Mesenchymal stem cell (in vitro differentiated cells and primary cell): ENCODE measurements around the gene LAMP1.
"Not testable (repeated sequence)": the region's sequence is repeated elsewhere in the genome, so short reads cannot be mapped to it uniquely, and the experiment has no call there.

Experiments
- DNase-seq: peaks from one replicate; pipeline ENCODE4 v3.0.0-alpha.2; 2013
- H2AFZ ChIP-seq: one replicate; pipeline ENCODE4 v1.6.1; 2013; ENCODE audit warnings: low read depth, mild to moderate bottlenecking, control low read depth, inconsistent platforms, low read length, moderate library complexity
- H2AK5ac ChIP-seq: 2 replicates; pipeline ENCODE4 v1.6.1; 2013; ENCODE audit warnings: low read length, moderate library complexity, mild to moderate bottlenecking, inconsistent platforms; ENCODE audit not compliant: severe bottlenecking
- H2BK120ac ChIP-seq: one replicate; pipeline ENCODE4 v1.6.1; 2013; ENCODE audit warnings: low read depth, mild to moderate bottlenecking, inconsistent platforms, low read length, moderate library complexity
- H2BK12ac ChIP-seq, 2 experiments: one replicate each; pipeline ENCODE4 v1.6.1; 2013; ENCODE audit warnings: inconsistent platforms in 2 of 2, low read length in 2 of 2, mild to moderate bottlenecking in 2 of 2, moderate library complexity in 2 of 2, control low read depth in 1 of 2
- H2BK15ac ChIP-seq: one replicate; pipeline ENCODE4 v1.6.1; 2013; ENCODE audit warnings: mild to moderate bottlenecking, low read depth, inconsistent platforms; ENCODE audit not compliant: poor library complexity, severe bottlenecking
- H2BK5ac ChIP-seq: 2 replicates; pipeline ENCODE4 v1.6.1; 2013; ENCODE audit warnings: low read depth, mild to moderate bottlenecking, low read length, control low read depth, inconsistent platforms; ENCODE audit not compliant: poor library complexity, severe bottlenecking
- H3K14ac ChIP-seq, 2 experiments: one replicate each; pipeline ENCODE4 v1.6.1; 2013; ENCODE audit warnings: inconsistent platforms in 2 of 2, low read length in 2 of 2, control low read depth in 1 of 2, mild to moderate bottlenecking in 1 of 2, moderate library complexity in 1 of 2
- H3K18ac ChIP-seq, 2 experiments: one replicate each; pipeline ENCODE4 v1.6.1; 2013; ENCODE audit warnings: inconsistent platforms in 2 of 2, low read length in 2 of 2, control low read depth in 1 of 2, low read depth in 1 of 2, mild to moderate bottlenecking in 1 of 2
- H3K23ac ChIP-seq, 2 experiments: one replicate each; pipeline ENCODE4 v1.6.1; 2013; ENCODE audit warnings: inconsistent platforms in 2 of 2, low read length in 2 of 2, mild to moderate bottlenecking in 2 of 2, moderate library complexity in 2 of 2, control low read depth in 1 of 2
- H3K27ac ChIP-seq: 2 replicates; pipeline ENCODE4 v1.5.1; 2013; ENCODE audit warnings: mild to moderate bottlenecking, moderate library complexity, low read length, control low read depth, inconsistent platforms; ENCODE audit not compliant: poor library complexity, severe bottlenecking
- H3K27me3 ChIP-seq, 2 experiments: 2 replicates each; pipeline versions ENCODE4 v1.6.1 to v1.7.0; 2013; ENCODE audit warnings: low read length in 2 of 2, mild to moderate bottlenecking in 2 of 2, moderate library complexity in 2 of 2, control low read depth in 1 of 2, inconsistent platforms in 1 of 2; ENCODE audit not compliant: control insufficient read depth in 1 of 2, insufficient read depth in 1 of 2
- H3K36me3 ChIP-seq, 2 experiments: 2 replicates each; pipeline versions ENCODE4 v1.6.1 to v1.7.0; 2013; ENCODE audit warnings: low read length in 2 of 2, control low read depth in 1 of 2, inconsistent platforms in 1 of 2, low read depth in 1 of 2, mild to moderate bottlenecking in 1 of 2; ENCODE audit not compliant: insufficient read depth in 2 of 2, control insufficient read depth in 1 of 2
- H3K4ac ChIP-seq, 2 experiments: one replicate each; pipeline ENCODE4 v1.6.1; 2013; ENCODE audit warnings: inconsistent platforms in 2 of 2, low read length in 2 of 2, mild to moderate bottlenecking in 2 of 2, moderate library complexity in 2 of 2, control low read depth in 1 of 2, low read depth in 1 of 2
- H3K4me1 ChIP-seq: 2 replicates; pipeline ENCODE4 v1.6.1; 2013; ENCODE audit warnings: low read depth, low read length, control low read depth; ENCODE audit not compliant: control insufficient read depth, insufficient read depth
- H3K4me2 ChIP-seq: 2 replicates; pipeline ENCODE4 v1.6.1; 2013; ENCODE audit warnings: low read length, mild to moderate bottlenecking, inconsistent platforms; ENCODE audit not compliant: poor library complexity, severe bottlenecking
- H3K4me3 ChIP-seq, 2 experiments: 2 replicates each; pipeline versions ENCODE4 v1.5.1 to v1.7.0; 2013; ENCODE audit warnings: low read length in 2 of 2, mild to moderate bottlenecking in 2 of 2, control low read depth in 1 of 2, low read depth in 1 of 2; ENCODE audit not compliant: insufficient read depth in 1 of 2
- H3K79me1 ChIP-seq: replicated peaks from 2 replicates; pipeline ENCODE4 v1.6.1; 2013; ENCODE audit warnings: mild to moderate bottlenecking, control low read depth, low read length, inconsistent platforms; ENCODE audit not compliant: poor library complexity, severe bottlenecking
- H3K9ac ChIP-seq: 2 replicates; pipeline ENCODE4 v1.7.0; 2013; ENCODE audit warnings: mild to moderate bottlenecking, low read length, moderate library complexity
- H3K9me3 ChIP-seq: 2 replicates; pipeline ENCODE4 v1.7.0; 2013; ENCODE audit warnings: mild to moderate bottlenecking, low read length; ENCODE audit not compliant: control insufficient read depth
- H4K8ac ChIP-seq: one replicate; pipeline ENCODE4 v1.6.1; 2013; ENCODE audit warnings: inconsistent platforms, mild to moderate bottlenecking, low read length, moderate library complexity
- H4K91ac ChIP-seq: one replicate; pipeline ENCODE4 v1.6.1; 2013; ENCODE audit warnings: mild to moderate bottlenecking, low read length, inconsistent platforms
- WGBS: methylation state at CpG from one replicate; pipeline ENCODE4 v1.1.7; 2013; ENCODE audit warnings: mixed read lengths; 5-methylcytosine and 5-hydroxymethylcytosine counted together

The LAMP1 gene

GRCh38 chr13:113369189-113369588, 72.2 kb downstream of the LAMP1 start:
- WGBS = 90% methylated on average over 28 of the region's 29 CpGs

GRCh38 chr13:113369881-113370280, 72.8 kb downstream of the LAMP1 start:
- Histone ChIP-seq H2BK12ac (no peak overlapping the region), H4K8ac (no peak overlapping the region), H3K9me3 (no peaks in the 10 kb centered on the region), H2BK5ac (no peak overlapping the region), H3K18ac (no peak overlapping the region), H3K14ac (no peak overlapping the region), H2AK5ac (no peak overlapping the region), H3K27me3 (peaks cover 9 to 18% of the 10 kb centered on the region in 2 experiments), H2AFZ (no peak overlapping the region), H3K4me3 (no peak overlapping the region), H2BK15ac (no peak overlapping the region), H3K4me2 (no peak overlapping the region), H4K91ac (no peak overlapping the region), H3K23ac (no peak overlapping the region), H3K4ac (no peak overlapping the region), H3K4me1 (no peaks in the 10 kb centered on the region), H3K79me1 (no peaks in the 10 kb centered on the region), H3K9ac (no peak overlapping the region), H3K36me3 (no peaks in the 10 kb centered on the region), H3K27ac (no peak overlapping the region), H2BK120ac (no peak overlapping the region)
- WGBS = 91% methylated on average over 10 of the region's 10 CpGs
- DNase-seq = no peak

More at GRCh38 chr13:113369189-113369588, 72.2 kb downstream of the LAMP1 start:
- Histone ChIP-seq H2AK5ac (no peak overlapping the region), H3K27me3 (peaks cover 2 to 12% of the 10 kb centered on the region in 2 experiments), H3K4me1 (no peaks in the 10 kb centered on the region), H2AFZ (no peak overlapping the region), H3K14ac (no peak overlapping the region), H4K8ac (no peak overlapping the region), H2BK5ac (no peak overlapping the region), H3K9ac (no peak overlapping the region), H3K79me1 (no peaks in the 10 kb centered on the region), H3K4me2 (no peak overlapping the region), H2BK12ac (no peak overlapping the region), H4K91ac (no peak overlapping the region), H3K9me3 (no peaks in the 10 kb centered on the region), H3K4ac (no peak overlapping the region), H3K18ac (no peak overlapping the region), H3K27ac (no peak overlapping the region), H3K23ac (no peak overlapping the region), H3K36me3 (no peaks in the 10 kb centered on the region), H3K4me3 (no peak overlapping the region), H2BK15ac (no peak overlapping the region), H2BK120ac (no peak overlapping the region)
- DNase-seq = no peak

GRCh38 chr13:113371061-113371460, 74.0 kb downstream of the LAMP1 start:
- Histone ChIP-seq H3K4me3 (no peak overlapping the region), H2BK15ac (no peak overlapping the region), H3K27me3 (peaks cover 12% of the 10 kb centered on the region in 2 experiments), H3K79me1 (no peaks in the 10 kb centered on the region), H4K91ac (no peak overlapping the region), H3K18ac (no peak overlapping the region), H3K23ac (no peak overlapping the region), H2AK5ac (no peak overlapping the region), H2BK5ac (no peak overlapping the region), H3K4me1 (no peaks in the 10 kb centered on the region), H3K4ac (no peak overlapping the region), H3K9ac (no peak overlapping the region), H2AFZ (no peak overlapping the region), H2BK120ac (no peak overlapping the region), H3K36me3 (no peaks in the 10 kb centered on the region), H4K8ac (no peak overlapping the region), H2BK12ac (no peak overlapping the region), H3K14ac (no peak overlapping the region), H3K4me2 (no peak overlapping the region), H3K27ac (no peak overlapping the region), H3K9me3 (no peaks in the 10 kb centered on the region)
- WGBS = 100% methylated on average over 1 of the region's 13 CpGs
- no peak for DNase-seq

- H2BK5ac ChIP-seq, H3K4ac ChIP-seq, H2BK12ac ChIP-seq, H3K23ac ChIP-seq, H3K4me2 ChIP-seq, H4K91ac ChIP-seq, H3K14ac ChIP-seq, H3K79me1 ChIP-seq, H4K8ac ChIP-seq, H2BK15ac ChIP-seq, H2AFZ ChIP-seq, H2AK5ac ChIP-seq, H3K9ac ChIP-seq, H3K4me3 ChIP-seq, H3K18ac ChIP-seq, H3K36me3 ChIP-seq, H2BK120ac ChIP-seq, H3K4me1 ChIP-seq, DNase-seq, H3K27ac ChIP-seq, H3K9me3 ChIP-seq: not testable (repeated sequence)
- H3K27me3 ChIP-seq = peaks cover 16 to 18% of the 10 kb centered on the region in 2 experiments
- 93% methylated on average over 2 of the region's 3 CpGs for WGBS
These were observed 74.7 kb downstream of the LAMP1 start for GRCh38 chr13:113371701-113372100.
